Esophagus (tissue), 2 donors: ENCODE results near the gene SPATA1. TPM values are rescaled to one million over a fixed set of nuclear protein-coding genes. Genes with fewer than 3 reads are reported as not detected.
"Not testable (repeated sequence)": the region's sequence is repeated elsewhere in the genome, so short reads cannot be mapped to it uniquely, and the experiment has no call there.

ENCODE experiments used
- H3K27ac ChIP-seq, 2 donors: one replicate each; pipeline ENCODE4 v1.5.1; 2013; ENCODE audit warnings: low read depth in 2 of 2, mild to moderate bottlenecking in 2 of 2, inconsistent platforms in 1 of 2, low read length in 1 of 2, moderate library complexity in 1 of 2
- H3K27me3 ChIP-seq, 2 donors: one replicate each; pipeline ENCODE4 v1.6.1; 2013; ENCODE audit warnings: low read length in 2 of 2, control low read depth in 1 of 2, mild to moderate bottlenecking in 1 of 2; ENCODE audit not compliant: insufficient read depth in 2 of 2, control insufficient read depth in 1 of 2
- H3K36me3 ChIP-seq, 2 donors: one replicate each; pipeline ENCODE4 v1.6.1; 2013; ENCODE audit warnings: low read length in 1 of 2; ENCODE audit not compliant: control insufficient read depth in 2 of 2, insufficient read depth in 2 of 2
- H3K4me1 ChIP-seq, 2 donors: one replicate each; pipeline ENCODE4 v1.6.1; 2013; ENCODE audit warnings: low read length in 1 of 2; ENCODE audit not compliant: control insufficient read depth in 2 of 2, insufficient read depth in 2 of 2
- H3K4me3 ChIP-seq, 2 donors: one replicate each; pipeline ENCODE4 v1.5.1; 2013; ENCODE audit warnings: low read length in 2 of 2, mild to moderate bottlenecking in 2 of 2, low read depth in 1 of 2, moderate library complexity in 1 of 2
- H3K9me3 ChIP-seq, 2 donors: one replicate each; pipeline ENCODE4 v1.6.1; 2013; ENCODE audit warnings: mild to moderate bottlenecking in 2 of 2, low read depth in 1 of 2, low read length in 1 of 2, moderate library complexity in 1 of 2; ENCODE audit not compliant: control insufficient read depth in 2 of 2, insufficient read depth in 1 of 2
- whole genome bisulfite sequencing, 2 donors: extraction: QIAGEN DNeasy Blood & Tissue Kit; methylation state at CpG; one replicate each; pipeline ENCODE4 v1.1.7; 2013; 5-methylcytosine and 5-hydroxymethylcytosine counted together
- polyA plus RNA-seq, 2 donors: library from polyadenylated mRNA; stranded (reverse); fragments of 200-250 nt; gene quantifications; one replicate each; pipeline ENCODE4 v1.2.3, GENCODE V29; 2013
- donor health status: healthy with polysubstance abuse.
- donor health status: Bipolar disorder and iron deficiency.

Gene SPATA1
- polyA plus RNA-seq, 2 donors = 0.48 to 1.3 TPM

DNA sequence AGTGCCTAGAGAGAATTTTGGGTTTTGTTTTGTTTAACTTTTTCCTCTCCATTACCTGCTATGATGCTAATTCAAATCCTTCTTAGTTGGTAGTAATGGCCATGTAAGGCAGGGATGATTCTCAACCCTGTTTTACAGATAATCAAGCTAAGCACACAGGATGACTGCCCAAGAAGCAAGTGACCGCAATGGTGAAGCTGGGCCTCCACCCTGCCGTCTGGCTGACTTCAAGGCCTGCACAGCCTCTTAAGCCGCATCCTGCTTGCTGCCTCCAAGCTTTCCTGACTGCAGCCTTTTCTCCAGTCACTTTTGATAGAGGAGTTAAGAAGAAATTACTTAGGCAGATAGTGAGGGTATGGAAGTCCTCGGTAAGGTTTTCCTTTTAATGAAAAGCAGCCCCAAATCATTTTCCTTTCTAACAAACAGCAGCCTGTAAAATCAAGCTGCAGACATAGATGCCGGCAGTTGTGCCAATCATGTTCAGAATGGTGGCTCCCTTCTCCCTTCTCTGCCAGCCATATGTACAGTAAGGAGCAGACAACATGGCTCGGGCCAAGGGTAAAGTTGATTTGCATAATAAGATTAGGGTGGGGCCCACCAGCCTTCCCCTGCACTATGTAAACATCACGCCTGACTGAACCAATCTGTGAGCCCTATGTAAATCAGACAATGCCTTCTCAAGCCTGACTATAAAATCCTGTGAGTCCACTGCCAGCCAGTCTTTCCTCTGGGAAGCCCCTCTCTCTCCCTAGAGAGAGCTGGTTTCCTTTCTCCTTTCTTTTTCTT lies 76.8 kb downstream of the SPATA1 start:
- H3K27ac ChIP-seq = no peak overlapping the region
- peaks cover 2 to 3% of the 10 kb centered on the region in 2 donors for H3K9me3 ChIP-seq
- no peaks in the 10 kb centered on the region for H3K27me3 ChIP-seq
- 78 to 79% methylated on average over 7 of the region's 7 CpGs for WGBS, 2 donors
- no peak overlapping the region for H3K4me3 ChIP-seq
- no peaks in the 10 kb centered on the region for H3K36me3 ChIP-seq
- H3K4me1 ChIP-seq = no peaks in the 10 kb centered on the region

- no peaks in the 10 kb centered on the region for H3K36me3 ChIP-seq
These were observed 77.5 kb downstream of the SPATA1 start for GRCh38 chr1:84583648-84584047.

DNA sequence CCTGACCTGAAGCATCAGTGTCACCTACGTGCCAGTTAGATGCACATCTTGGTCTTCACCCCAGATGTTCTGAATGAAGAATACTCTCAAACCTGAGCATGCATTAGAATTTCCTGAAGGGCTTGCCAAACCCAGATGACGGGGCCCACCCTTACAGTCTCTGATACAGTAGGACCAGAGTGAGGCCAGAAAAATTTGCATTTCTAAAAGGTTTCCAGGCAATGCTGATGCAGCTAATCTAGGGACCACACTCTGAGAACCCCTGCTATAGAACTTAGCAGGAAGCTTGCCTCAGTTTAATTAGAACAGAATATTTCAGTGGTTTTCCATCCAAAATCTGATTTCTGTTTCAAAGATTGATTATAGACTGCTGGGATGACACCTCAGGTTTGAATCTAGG lies 77.9 kb downstream of the SPATA1 start:
- Histone ChIP-seq H3K36me3 (no peaks in the 10 kb centered on the region), H3K27me3 (no peaks in the 10 kb centered on the region), H3K27ac (no peak overlapping the region), H3K9me3 (peaks cover 2 to 3% of the 10 kb centered on the region in 2 donors), H3K4me3 (no peak overlapping the region), H3K4me1 (no peaks in the 10 kb centered on the region)
- WGBS, 2 donors = 82 to 89% methylated on average over 2 of the region's 2 CpGs

More at GRCh38 chr1:84583648-84584047, 77.5 kb downstream of the SPATA1 start:
- Histone ChIP-seq H3K27ac (no peak overlapping the region), H3K9me3 (peaks cover 2 to 3% of the 10 kb centered on the region in 2 donors), H3K4me3 (no peak overlapping the region), H3K27me3 (no peaks in the 10 kb centered on the region), H3K4me1 (no peaks in the 10 kb centered on the region)
- WGBS, 2 donors = 81 to 90% methylated on average over 10 of the region's 10 CpGs

- 46 to 58% methylated on average over 1 of the region's 1 CpG for WGBS, 2 donors
- Histone ChIP-seq H3K36me3 (no peaks in the 10 kb centered on the region), H3K27ac (no peak overlapping the region), H3K4me1 (no peaks in the 10 kb centered on the region), H3K4me3 (no peak overlapping the region), H3K9me3 (peaks cover 2 to 3% of the 10 kb centered on the region in 2 donors), H3K27me3 (no peaks in the 10 kb centered on the region)
These were observed 79.6 kb downstream of the SPATA1 start for GRCh38 chr1:84585803-84586202.

- Histone ChIP-seq H3K27me3 (no peaks in the 10 kb centered on the region), H3K36me3 (no peaks in the 10 kb centered on the region), H3K9me3 (peaks cover 2 to 3% of the 10 kb centered on the region in 2 donors), H3K27ac (no peak overlapping the region), H3K4me1 (no peaks in the 10 kb centered on the region), H3K4me3 (no peak overlapping the region)
- WGBS, 2 donors = 78 to 79% methylated on average over 3 of the region's 3 CpGs
These were observed 80.9 kb downstream of the SPATA1 start for GRCh38 chr1:84587099-84587498.

GRCh38 chr1:84594959-84595358 lies 88.8 kb downstream of the SPATA1 start:
- not testable (repeated sequence) for H3K27me3 ChIP-seq, H3K27ac ChIP-seq, H3K36me3 ChIP-seq, H3K4me1 ChIP-seq, H3K4me3 ChIP-seq, H3K9me3 ChIP-seq
- 89 to 94% methylated on average over 2 of the region's 2 CpGs for WGBS, 2 donors

- no peaks in the 10 kb centered on the region for H3K9me3 ChIP-seq
- no peaks in the 10 kb centered on the region for H3K27me3 ChIP-seq
- 87 to 94% methylated on average over 1 of the region's 1 CpG for WGBS, 2 donors
These were observed 90.8 kb downstream of the SPATA1 start for GRCh38 chr1:84597011-84597410.

GRCh38 chr1:84598418-84598817 lies 92.2 kb downstream of the SPATA1 start:
- Histone ChIP-seq H3K36me3 (no peaks in the 10 kb centered on the region), H3K4me3 (no peak overlapping the region), H3K27me3 (no peaks in the 10 kb centered on the region), H3K27ac (no peak overlapping the region), H3K4me1 (no peaks in the 10 kb centered on the region), H3K9me3 (no peaks in the 10 kb centered on the region)
- WGBS, 2 donors = 69 to 75% methylated on average over 3 of the region's 3 CpGs

More at GRCh38 chr1:84597011-84597410, 90.8 kb downstream of the SPATA1 start:
- Histone ChIP-seq H3K4me3 (no peak overlapping the region), H3K36me3 (no peaks in the 10 kb centered on the region), H3K27ac (no peak overlapping the region), H3K4me1 (no peaks in the 10 kb centered on the region)

- no peak overlapping the region for H3K4me3 ChIP-seq
- 46 to 48% methylated on average over 5 of the region's 5 CpGs for WGBS, 2 donors
- no peaks in the 10 kb centered on the region for H3K4me1 ChIP-seq
- no peaks in the 10 kb centered on the region for H3K36me3 ChIP-seq
- H3K27ac ChIP-seq = no peak overlapping the region
- no peaks in the 10 kb centered on the region for H3K27me3 ChIP-seq
- H3K9me3 ChIP-seq = no peaks in the 10 kb centered on the region
These were observed 92.9 kb downstream of the SPATA1 start for GRCh38 chr1:84598846-84599741.
